ENCODE results near the gene TUSC2. TPM values are rescaled to one million over a fixed set of nuclear protein-coding genes. Genes with fewer than 3 reads are reported as not detected.

TUSC2 gene
- total and polyA plus RNA-seq, 2 of the 13 experiments (the other 11 are each of a cell fraction or from before 2014, with no cell fraction given): 36.7 to 39.1 TPM

GRCh38 chr3:50302095-50303012 is 25.7 kb downstream of the TUSC2 start (continued):
- TF ChIP-seq NFATC3 (CRISPR knock-in tag; IDR thresholded peaks at IDR 0.05) (0 out of 2 replicates have a peak, but pooled peaks have one; percentile 34), ZNF609 (CRISPR knock-in tag; IDR thresholded peaks at IDR 0.05; ENCODE audit: borderline replicate concordance) (no peak), POLR2G (IDR thresholded peaks at IDR 0.05; ENCODE audit: low read depth, low read length) (no peak; the same call in 1 of the 2 replicates), ZNF451 (CRISPR knock-in tag; IDR thresholded peaks at IDR 0.05) (no peak), STAG1 (CRISPR knock-in tag; IDR thresholded peaks at IDR 0.05) (no peak), FUBP1 (CRISPR knock-in tag; IDR thresholded peaks at IDR 0.05; ENCODE audit: borderline replicate concordance) (no peak; the same call in 1 of the 2 replicates), ATM (IDR thresholded peaks at IDR 0.05; ENCODE audit: borderline replicate concordance) (no peak), PREB (CRISPR knock-in tag; IDR thresholded peaks at IDR 0.05) (no peak), ZNF17 (CRISPR knock-in tag; IDR thresholded peaks at IDR 0.05) (no peak), DDIT3 (CRISPR knock-in tag; IDR thresholded peaks at IDR 0.05) (no peak), ZFP41 (CRISPR knock-in tag; IDR thresholded peaks at IDR 0.05; ENCODE audit: borderline replicate concordance) (no peak)

Measured in HepG2 (cell line).